Stimulated activated CD4-positive, alpha-beta T cell treated with anti-CD3 and anti-CD28 coated beads, Interleukin-15, amount 100 ng/mL, for 1 hour (primary cell): ENCODE data around the gene SYF2.
A peak's percentile ranks its signal among the peaks of the same experiment; 100 is the strongest.
"Not testable (repeated sequence)": the region's sequence is repeated elsewhere in the genome, so short reads cannot be mapped to it uniquely, and the experiment has no call there.

Experiments used
- DNase-seq, 2 donors: peaks; one replicate each; pipeline ENCODE4 v3.0.0-alpha.2; 2020; ENCODE audit warnings: low read depth in 1 of 2, low spot score in 1 of 2

SYF2 gene

DNA sequence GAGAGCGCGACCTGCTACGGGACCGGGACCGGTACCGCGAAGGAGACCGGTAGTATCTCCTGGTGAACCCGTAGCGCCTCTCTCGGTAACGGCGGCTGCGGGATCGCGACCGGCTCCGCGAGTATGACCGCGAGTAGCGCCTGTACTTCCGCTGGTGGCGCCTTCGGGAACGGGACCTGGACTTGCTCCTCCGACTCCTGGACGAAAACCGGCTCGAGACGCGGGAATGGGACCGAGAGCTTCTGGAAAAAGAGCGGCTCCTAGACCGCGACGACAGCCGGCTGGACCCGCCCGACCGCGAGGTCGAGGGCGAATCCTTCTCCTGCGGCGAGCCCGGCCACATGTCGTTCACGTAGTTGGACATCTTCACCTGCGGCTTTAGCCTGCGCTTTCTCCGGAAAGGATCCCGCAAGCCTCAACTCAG is 14.3 kb upstream of the SYF2 start:
- peak in 1 of 2 donors; percentile 15 for DNase-seq

DNA sequence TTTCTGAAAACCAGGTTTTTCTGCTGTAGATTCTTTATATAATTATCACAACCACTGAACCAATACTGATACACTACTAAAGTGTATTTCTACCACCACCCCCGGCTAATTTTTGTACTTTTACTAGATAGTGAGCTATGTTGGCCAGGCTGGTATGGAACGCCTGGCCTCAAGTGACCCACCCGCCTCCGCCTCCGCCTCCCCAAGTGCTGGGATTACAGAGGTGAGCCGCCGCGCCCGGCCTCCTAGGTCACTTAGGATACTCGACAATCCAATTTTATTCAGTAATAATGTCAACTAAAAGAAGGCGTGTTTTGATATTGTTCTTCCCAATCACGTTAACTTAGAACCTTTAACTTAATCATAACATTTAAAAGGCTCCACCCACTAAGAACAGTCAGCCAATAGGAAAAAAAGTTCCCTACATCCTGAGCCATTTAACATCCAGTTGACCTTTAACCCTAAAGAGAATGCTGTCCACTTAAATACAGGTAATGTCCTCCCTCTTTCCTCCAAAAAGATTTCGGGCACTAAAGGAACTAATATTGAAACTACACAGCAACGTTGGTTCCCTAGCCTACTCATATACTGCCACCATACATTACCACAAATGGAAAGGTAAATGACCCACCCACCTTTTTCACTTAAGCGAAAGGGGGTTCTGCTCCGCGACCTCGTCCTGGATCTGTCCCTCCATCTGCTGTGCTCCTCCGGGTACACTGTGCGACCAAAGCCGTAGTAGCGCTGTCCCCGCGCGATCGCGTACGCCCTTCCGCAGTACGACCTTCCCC is 13.7 kb upstream of the SYF2 start:
- DNase-seq = no peak

DNA sequence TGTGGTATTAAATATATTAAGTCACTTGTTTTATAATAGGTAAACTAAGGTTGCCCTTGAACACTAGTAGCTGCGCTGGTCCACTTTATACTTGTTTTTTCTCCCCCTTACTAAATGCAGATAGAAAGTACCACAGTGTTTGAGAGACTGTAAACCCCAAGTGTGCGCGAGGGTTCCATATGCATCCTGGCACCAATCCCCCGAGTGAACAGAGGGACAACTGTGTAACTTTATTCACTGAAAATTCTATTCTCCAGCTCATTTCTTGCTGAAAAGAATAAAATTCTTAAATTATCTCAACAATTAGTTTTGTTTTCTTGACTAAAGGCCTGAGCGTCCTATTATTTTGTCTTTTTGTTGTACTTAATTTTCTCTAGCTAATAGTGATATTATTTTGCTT is 13.1 kb upstream of the SYF2 start:
- no peak for DNase-seq

DNA sequence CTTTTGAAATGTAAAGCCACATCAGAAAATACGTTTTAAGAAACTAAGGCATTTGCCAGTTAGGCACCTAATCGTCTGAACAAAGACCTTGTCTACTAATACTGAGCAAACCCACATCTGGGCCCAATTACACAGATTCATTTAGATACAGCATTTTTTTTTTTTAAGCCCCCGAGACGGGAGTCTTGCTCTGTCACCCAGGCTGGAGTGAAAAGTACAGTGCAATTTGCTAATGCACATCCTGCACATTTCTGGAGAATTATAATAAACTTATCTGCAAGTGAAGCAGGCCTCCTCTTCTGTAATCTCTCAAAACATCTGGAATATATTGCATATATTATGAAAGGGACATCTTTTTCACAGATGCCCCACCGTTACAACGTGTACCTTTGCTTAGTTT is 11.6 kb upstream of the SYF2 start:
- no peak for DNase-seq

DNA sequence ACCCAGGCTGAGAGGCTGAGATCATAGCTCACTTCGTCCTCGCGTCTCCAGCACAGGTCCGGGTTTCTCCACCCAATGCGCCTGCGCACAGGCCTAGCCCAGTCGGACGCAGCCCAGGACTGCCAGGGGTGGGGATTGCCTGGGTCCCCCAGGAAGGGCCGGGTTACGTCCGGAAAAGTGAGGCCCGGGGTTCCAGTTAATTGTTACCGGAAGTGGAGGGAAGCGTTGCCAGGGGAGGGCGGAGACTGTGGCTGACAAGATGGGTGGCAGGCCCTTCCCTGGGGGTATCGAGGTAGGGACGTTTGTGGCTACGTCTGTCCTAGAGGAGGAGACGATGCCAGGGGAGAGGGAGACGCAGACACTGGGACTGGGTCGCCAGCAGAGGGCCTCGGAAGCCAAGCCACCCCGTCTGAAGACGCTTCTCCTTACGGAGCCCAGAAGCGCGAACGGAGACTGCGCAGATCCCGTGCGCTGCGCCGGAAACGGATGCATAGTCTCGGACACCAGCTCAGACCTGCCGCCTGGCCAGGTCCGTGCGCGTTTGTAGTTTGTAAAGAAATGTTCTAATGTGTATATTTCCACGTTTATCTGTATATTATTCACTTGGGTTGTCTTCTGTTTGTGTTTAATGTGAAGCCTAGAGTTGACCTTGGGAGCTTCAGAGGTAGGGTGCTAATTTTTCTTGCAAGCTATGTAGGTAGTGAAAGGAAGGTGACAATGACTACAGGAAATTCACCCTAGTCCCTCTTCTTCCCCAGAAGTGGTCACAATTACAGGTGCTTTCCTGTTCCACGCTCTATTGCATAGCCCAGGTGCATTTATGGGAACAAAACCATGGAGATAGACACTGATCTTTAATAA is 7.6 kb upstream of the SYF2 start:
- peak; percentile 74 to 78 for DNase-seq

DNA sequence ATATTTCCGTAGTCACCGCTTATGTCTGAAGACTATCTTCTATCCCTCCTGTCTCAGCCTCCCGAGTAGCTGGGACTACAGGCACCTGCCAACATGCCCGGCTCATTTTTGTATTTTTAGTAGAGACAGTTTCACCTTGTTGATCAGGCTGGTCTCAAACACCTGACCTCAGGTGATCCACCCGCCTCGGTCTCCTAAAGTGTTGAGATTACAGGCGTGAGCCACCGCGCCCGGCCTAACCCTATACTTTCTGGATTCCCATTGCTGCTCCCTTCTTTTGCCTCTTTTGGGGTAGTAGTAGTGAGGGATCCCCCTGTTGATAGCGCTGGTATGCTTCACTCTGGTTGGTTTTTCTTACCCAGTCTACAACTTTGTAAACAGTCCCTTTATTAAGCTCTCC is 5.7 kb upstream of the SYF2 start:
- DNase-seq = no peak

DNA sequence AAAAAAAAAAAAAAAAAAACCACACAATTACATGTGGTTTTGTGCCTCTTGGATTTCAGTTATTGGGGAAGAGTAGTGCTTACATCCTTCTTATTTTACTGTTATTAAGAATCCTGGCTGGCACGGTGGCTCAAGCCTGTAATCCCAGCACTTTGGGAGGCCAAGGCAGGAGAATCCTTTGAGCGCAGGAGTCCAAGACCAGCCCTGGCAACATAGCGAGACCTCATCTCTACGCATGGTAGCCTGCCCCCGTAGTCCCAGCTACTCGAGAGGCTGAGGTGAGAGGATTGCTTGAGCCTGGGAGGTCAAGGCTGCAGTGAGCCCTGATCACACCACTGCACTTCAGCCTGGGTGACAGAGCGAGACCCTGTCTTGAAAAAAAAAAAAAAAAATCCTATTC is 4.0 kb upstream of the SYF2 start:
- not testable (repeated sequence) for DNase-seq

DNA sequence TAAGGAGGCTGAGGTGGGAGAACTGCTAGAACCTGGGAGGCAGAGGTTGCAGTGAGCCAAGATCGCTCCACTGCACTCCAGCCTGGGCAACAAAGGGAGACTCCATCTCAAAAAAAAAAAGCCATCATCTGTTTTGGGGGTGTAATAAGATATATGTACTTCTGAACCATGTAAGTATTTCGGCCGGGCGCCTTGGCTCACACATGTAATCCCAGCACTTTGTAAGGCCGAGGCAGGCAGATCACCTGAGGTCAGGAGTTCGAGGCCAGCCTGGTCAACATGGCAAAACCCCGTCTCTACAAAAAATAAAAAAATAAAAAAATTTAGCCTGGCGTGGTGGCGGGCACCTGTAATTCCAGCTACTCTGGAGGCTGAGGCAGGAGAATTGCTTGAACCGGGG is 3.1 kb upstream of the SYF2 start:
- not testable (repeated sequence) for DNase-seq

DNA sequence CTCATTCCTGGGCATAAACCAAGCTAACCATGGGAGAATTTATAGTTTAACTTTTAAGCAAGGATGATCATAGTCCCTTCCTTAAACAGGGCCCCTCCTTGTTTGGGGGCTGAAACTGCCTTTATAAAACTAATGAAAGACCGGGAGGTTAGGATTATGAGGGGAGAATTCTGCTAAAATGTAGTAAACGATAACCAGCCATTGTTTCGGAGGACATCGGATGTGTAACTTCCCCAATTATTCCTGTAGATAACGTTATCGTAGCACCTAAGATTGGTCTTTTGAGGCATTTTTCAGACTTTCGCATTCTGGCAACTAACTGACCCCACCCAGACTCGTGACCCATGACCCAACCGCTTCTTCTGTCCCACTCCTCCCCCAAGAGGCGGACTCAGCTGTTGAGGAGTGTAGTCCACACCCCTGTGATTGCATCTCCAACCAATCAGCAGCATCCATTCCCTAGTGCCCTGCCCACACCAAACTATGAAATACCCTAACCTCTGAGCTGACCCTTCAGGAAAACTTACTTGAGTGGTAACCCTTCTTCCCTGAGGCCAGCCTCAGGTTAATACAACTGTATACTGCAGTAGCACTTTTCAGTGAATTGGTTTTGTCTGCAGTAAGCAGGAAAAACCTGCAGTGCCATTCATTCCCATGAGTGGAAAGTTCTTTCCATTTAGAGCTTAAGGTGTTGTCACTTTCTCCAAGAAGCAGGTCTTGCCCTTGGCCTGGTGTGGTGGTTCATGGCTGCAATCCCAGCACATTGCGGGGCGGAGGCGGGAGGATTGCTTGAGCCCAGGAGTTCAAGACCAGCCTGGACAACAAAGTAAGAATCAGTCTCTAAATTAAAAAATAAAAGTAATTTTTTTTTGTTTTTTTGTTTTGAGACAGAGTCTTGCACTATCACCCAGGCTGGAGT is 823 bp upstream of the SYF2 start:
- no peak for DNase-seq

DNA sequence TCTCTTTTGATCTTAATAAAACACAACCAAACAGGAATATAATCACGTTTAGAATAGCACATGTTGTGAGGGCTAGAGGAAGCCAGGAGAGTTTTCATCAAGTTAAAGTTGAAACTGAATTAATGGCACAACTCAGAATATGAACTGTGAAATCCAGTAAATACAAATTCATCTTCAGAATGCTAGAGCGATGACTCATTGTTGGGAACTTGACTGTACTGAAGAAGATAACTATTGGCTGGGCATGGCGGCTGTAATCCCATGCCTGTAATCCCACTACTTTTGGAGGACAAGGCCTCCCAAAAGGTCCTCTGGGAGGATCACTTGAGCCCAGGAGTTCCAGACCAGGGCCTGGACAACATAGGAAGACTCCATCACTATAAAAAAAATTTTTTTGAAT is 8.8 kb downstream of the SYF2 start:
- DNase-seq = no peak

DNA sequence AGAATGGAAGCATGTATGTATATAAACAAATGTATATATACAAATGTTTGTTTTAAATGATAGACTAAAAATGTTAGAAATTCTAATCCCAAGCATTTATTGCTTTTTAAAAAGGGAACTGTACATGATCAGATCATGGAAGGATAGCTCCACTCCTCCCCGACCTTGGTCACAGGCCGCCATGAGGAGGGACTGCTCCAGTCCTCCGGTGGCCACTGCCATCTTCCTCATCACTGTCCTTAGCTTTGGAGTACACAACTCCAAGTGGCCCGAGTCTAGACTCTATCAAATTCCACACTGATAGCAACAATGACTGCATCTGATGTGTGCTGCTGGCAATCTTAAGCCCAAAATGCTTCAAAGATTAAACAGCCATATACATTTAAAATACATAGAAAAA is 9.7 kb downstream of the SYF2 start:
- no peak for DNase-seq

DNA sequence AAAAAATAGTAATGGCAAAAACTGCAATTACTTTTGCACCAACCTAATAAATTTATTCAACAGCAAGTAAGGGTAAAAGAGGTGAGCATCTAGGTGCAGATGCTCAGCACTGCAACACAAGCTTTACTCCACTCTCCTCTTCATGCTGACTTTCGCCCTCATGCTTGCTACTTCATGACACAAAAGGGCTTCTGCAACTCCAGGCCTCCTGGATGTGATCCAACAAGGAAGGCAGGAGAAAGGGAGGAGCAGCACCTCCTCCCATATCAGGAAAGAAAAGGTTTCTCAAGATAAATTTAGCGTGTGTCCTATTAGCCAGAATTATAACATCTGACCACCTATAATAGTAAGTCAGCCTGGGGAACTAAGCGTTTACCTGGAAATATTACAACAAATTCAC is 11.6 kb downstream of the SYF2 start:
- DNase-seq = no peak

DNA sequence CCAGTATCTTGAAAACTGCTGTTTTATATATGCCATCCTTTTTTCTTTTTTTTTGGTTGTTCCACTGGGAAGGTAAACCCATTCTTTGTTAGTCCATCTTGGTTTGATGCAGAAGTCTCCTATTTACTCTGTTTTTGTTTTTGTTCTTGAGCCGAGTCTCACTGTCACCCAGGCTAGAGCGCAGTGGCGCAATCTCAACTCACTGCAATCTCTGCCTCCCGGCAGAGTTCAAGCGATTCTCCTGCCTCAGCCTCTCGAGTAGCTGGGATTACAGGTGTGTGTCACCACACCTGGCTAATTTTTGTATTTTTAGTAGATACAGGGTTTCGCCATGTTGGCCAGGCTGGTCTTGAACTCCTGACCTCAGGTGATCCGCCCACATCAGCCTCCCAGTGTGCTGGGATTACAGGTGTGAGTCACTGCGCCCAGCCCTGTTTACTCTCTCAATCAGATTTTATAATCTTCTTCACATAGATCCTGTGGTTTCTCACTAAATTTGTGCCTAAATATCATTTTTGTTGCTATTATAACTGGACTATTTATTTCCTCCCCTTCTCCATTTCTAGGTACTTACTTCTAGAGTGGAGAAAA is 12.5 kb downstream of the SYF2 start:
- DNase-seq = no peak

DNA sequence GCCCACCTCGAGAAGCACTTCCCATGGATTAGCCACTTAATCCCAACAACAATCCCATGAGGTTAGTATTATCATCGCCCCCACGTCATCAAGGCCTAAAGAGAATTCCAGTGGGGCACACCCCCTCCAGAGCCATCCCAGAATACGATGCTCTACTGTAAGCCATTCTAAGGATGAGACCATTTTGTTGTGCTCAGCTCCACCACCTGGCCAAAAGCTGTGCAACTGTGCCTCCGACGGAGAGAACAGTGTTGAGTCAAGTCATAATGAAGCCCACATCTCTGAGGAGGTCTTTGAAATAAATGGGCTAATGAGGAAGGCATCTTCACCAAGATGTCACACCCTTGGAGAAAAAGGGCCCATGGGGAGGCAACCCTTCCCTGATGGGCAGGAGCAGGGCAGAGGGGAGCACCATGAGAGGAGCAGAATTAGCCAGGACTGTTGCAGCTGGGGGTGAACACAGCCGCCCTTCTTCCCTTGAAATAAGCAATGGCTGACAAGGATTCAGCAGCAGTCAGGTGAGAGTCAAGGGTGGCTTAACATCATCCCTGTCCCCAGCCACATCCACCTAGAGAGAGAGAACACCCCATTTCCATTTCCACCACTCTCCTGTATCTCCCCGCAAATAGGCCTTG is 14.6 kb downstream of the SYF2 start:
- DNase-seq = no peak

DNA sequence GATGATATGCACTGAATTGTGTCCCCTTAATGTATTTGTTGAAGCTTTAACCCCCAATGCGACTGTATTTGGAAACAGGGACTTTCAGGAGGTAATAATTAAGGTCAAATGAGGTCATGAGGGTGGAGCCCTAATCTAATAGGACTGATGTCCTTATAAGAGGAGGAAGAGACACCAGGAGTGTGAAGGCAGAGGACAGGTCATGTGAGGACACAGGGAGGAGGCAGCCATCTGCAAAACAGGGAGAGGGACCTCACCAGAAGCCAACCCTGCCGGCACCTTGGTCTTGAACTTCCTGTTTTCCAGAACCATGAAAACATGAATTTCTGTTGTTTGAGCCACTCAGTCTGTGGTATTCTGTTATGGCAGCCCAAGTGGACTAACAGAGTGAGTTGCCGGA is 15.3 kb downstream of the SYF2 start:
- DNase-seq = no peak

DNA sequence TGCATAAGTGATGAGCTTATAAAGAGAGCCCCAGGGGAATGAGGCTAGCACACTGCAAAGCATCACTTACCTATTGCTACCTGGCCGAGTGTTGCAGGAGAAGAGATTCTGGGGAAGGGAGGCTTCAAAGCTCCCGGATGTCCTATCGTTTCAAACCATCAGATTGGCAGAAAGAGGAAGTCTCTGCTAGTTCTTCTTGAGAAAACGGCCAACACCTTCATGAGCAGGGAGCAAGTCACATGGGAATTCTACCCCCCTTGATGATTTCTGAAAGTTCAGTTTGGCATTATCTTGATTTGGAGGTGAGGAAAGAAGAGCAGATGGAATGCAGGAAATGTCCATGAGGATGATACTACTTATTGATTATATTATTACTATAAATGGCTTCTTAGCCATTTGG is 16.2 kb downstream of the SYF2 start:
- DNase-seq = no peak

DNA sequence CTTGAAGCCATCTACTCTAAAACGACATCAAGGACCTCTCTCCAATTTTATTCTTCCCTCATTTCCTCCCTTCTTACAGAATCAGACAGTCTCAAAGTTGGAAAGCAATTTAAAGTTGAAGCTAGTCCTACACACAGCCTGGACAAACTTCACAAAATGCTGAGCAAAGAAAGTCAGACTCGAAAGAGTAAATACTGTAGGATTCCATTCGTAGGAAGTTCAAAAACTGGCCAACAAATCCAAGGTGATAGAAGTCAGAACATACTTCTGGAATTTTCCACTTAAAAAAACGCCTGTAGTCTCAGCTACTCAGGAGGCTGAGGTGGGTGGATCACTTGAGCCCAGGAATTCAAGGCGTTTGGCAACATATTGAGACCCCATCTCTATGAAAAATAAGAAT is 19.6 kb downstream of the SYF2 start:
- no peak for DNase-seq

DNA sequence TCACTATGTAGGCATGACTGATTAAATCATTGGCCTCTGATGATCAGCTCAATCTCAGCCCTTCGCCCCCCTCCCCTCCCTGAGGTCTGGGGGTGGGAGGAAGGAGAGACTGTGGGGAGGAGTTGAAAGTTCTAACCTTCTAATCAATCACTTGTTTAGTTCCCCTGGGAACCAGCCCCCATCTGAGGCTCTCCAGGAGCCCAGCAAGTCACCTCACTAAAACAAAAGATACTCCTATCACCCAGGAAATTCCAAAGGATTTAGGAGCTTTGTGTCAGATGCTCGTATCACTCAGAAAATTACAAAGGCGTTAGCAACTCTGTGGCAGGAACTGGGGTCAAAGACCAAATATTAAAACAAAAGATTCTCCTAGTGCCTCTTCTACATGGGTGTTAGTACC is 21.6 kb downstream of the SYF2 start:
- no peak for DNase-seq

DNA sequence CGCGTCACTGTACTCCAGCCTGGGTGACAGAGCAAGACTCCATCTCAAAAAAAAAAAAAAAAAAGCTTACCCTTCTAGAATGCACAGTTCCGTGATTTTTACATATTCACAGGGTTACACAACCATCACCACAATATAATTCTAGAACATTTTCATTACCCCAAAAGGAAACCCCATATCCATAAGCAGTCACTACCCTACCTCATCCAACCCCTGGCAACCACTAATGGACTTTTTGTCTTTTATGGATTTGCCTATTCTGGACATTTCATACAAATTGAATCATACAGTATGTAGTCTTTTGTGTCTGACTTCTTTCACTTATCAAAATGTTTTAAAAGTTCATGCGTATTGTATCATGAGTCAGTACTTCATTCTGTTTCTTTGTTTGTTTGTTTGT is 22.8 kb downstream of the SYF2 start:
- no peak for DNase-seq

DNA sequence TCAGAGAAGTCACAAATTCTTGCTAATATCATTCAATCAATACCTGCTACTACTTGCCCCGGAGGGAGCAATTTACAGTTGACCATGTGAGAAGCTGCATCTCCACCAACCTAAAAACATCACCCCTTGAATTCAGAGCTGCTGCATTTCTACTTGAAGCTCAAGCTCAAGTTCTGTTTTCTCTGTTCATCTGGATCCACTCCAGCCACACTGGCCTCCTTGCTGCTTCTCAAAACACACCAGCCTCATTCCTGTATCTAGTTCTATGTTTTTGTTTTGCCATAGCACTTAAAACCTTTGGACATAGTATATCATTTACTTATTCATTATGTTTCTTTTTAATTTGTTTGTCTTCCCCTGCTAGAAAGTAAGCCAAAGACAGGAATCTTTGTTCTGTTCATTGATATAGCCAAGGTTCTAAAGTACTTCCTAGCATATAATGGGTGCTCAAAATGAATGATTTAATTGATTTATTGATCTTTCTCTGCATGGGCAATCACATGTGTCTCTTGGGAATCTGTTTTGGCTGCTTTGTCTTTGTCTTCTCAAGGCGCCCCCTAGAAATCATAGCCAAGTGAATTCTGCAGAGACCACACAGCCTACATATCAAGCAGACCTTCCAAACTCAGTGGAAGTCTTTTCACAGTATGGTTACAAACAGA is 23.6 kb downstream of the SYF2 start:
- no peak for DNase-seq
